Mesothelial cell of epicardium (in vitro differentiated cells): ENCODE data around the gene AP1M2. TPM values are rescaled to one million over a fixed set of nuclear protein-coding genes. Genes with fewer than 3 reads are reported as not detected.
A peak's percentile ranks its signal among the peaks of the same experiment; 100 is the strongest.

Source experiments
- DNase-seq, 2 experiments: peaks; one replicate each; pipeline ENCODE4 v3.0.0; 2021; ENCODE audit warnings: low spot score in 2 of 2; ENCODE audit not compliant: unreplicated experiment in 2 of 2
- H3K27ac Mint-ChIP-seq: 2 replicates; pipeline ENCODE4 v1.8.0; 2021; ENCODE audit warnings: mixed read lengths
- H3K27me3 Mint-ChIP-seq: 2 replicates; pipeline ENCODE4 v1.8.0; 2021; ENCODE audit warnings: low read depth, mixed read lengths
- H3K36me3 Mint-ChIP-seq: 2 replicates; pipeline ENCODE4 v1.8.0; 2021; ENCODE audit warnings: mixed read lengths
- H3K4me1 Mint-ChIP-seq: 2 replicates; pipeline ENCODE4 v1.8.0; 2021; ENCODE audit warnings: mixed read lengths
- H3K4me3 Mint-ChIP-seq: 2 replicates; pipeline ENCODE4 v1.8.0; 2021; ENCODE audit warnings: mild to moderate bottlenecking, moderate library complexity, mixed read lengths
- H3K9me3 Mint-ChIP-seq: 2 replicates; pipeline ENCODE4 v1.8.0; 2021; ENCODE audit warnings: mixed read lengths
- total RNA-seq: library from RNA; stranded (reverse); gene quantifications from 3 replicates; pipeline ENCODE4 v1.2.1, GENCODE V29; 2021
- TF ChIP-seq, protein P1 (sequence below): fragments of 200-600 bp; sonication (generic); IDR thresholded peaks from one replicate; pipeline ENCODE4 v1.5.0; 2021; ENCODE audit warnings: antibody characterized with exemption; ENCODE audit not compliant: unreplicated experiment

AP1M2 gene
- total RNA-seq, 1 donor from 2014 or later, result 25.9 TPM

DNA sequence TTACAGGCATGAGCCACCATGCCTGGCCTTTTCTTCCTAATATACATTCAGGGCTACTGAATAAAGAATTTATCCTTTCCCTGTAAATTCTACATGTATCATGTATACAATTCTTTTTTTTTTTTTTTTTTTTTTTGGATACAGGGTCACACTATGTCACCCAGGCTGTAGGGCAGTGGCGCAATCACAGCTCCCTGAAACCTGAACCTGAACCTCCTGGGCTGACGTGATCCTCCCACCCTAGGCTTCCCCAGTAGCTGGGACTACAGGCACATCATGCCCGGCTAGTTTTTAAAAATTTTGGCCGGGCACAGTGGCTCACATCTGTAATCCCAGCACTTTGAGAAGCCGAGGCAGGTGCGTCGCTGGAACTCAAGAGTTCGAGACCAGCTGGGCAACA, 31.7 kb upstream of the AP1M2 start:
- peaks cover 6% of the 10 kb centered on the region for H3K36me3 Mint-ChIP-seq
- TF ChIP-seq, protein P1, sequence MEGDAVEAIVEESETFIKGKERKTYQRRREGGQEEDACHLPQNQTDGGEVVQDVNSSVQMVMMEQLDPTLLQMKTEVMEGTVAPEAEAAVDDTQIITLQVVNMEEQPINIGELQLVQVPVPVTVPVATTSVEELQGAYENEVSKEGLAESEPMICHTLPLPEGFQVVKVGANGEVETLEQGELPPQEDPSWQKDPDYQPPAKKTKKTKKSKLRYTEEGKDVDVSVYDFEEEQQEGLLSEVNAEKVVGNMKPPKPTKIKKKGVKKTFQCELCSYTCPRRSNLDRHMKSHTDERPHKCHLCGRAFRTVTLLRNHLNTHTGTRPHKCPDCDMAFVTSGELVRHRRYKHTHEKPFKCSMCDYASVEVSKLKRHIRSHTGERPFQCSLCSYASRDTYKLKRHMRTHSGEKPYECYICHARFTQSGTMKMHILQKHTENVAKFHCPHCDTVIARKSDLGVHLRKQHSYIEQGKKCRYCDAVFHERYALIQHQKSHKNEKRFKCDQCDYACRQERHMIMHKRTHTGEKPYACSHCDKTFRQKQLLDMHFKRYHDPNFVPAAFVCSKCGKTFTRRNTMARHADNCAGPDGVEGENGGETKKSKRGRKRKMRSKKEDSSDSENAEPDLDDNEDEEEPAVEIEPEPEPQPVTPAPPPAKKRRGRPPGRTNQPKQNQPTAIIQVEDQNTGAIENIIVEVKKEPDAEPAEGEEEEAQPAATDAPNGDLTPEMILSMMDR, result no peak

GRCh38 chr19:10617409-10618121, 30.5 kb upstream of the AP1M2 start:
- Mint-ChIP-seq H3K27me3 (no peaks in the 10 kb centered on the region), H3K9me3 (no peaks in the 10 kb centered on the region), H3K4me1 (peaks cover 17% of the 10 kb centered on the region), H3K4me3 (peak overlapping the region; percentile 12), H3K36me3 (peaks cover 10% of the 10 kb centered on the region), H3K27ac (peak overlapping the region; percentile 99)
- DNase-seq, result no peak
- TF ChIP-seq, protein P1, result no peak

More for the DNA sequence above, 31.7 kb upstream of the AP1M2 start:
- Mint-ChIP-seq H3K4me3 (no peak overlapping the region), H3K27me3 (no peaks in the 10 kb centered on the region), H3K4me1 (peaks cover 17% of the 10 kb centered on the region), H3K27ac (peak overlapping the region; percentile 99), H3K9me3 (no peaks in the 10 kb centered on the region)
- DNase-seq, result no peak

- Mint-ChIP-seq H3K4me1 (peaks cover 10% of the 10 kb centered on the region), H3K27ac (no peak overlapping the region), H3K4me3 (no peak overlapping the region), H3K36me3 (peaks cover 7% of the 10 kb centered on the region), H3K27me3 (no peaks in the 10 kb centered on the region), H3K9me3 (no peaks in the 10 kb centered on the region)
- no peak for DNase-seq
- TF ChIP-seq, protein P1, result no peak
Observed at GRCh38 chr19:10615429-10616023, 28.4 kb upstream of the AP1M2 start.

- peaks cover 6% of the 10 kb centered on the region for H3K4me1 Mint-ChIP-seq
- no peak for DNase-seq
- TF ChIP-seq, protein P1, result no peak
- no peak overlapping the region for H3K4me3 Mint-ChIP-seq
- H3K27me3 Mint-ChIP-seq, result no peaks in the 10 kb centered on the region
- peaks cover 7% of the 10 kb centered on the region for H3K36me3 Mint-ChIP-seq
- H3K9me3 Mint-ChIP-seq, result no peaks in the 10 kb centered on the region
- H3K27ac Mint-ChIP-seq, result peak overlapping the region; percentile 66
Observed at GRCh38 chr19:10612499-10613119, 25.5 kb upstream of the AP1M2 start.

DNA sequence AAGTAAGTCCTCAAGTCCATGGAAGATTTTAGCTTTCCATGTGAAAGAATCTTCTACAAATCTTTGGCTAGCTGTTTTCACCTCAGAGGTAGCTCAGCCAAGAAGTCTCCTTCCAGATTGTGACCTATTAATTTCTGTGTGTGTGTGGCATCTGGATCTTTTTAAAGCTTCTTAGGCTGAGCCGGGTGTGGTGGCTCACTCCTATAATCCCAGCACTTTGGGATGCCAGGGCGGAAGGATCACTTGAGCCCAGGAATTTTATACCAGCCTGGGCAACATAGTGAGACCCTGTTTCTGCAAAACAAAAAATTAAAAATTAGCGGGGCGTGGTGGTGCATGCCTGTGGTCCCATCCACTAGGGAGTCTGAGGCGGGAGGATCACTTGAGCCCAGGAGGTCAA, 24.8 kb upstream of the AP1M2 start:
- Mint-ChIP-seq H3K4me1 (no peaks in the 10 kb centered on the region), H3K27ac (no peak overlapping the region), H3K27me3 (no peaks in the 10 kb centered on the region)

More for the DNA sequence above, 24.8 kb upstream of the AP1M2 start:
- no peaks in the 10 kb centered on the region for H3K9me3 Mint-ChIP-seq
- H3K4me3 Mint-ChIP-seq, result no peak overlapping the region
- TF ChIP-seq, protein P1, result no peak
- DNase-seq, result no peak
- peaks cover 7% of the 10 kb centered on the region for H3K36me3 Mint-ChIP-seq
